NCI-H2107 (cell line): ENCODE results near the gene IRF7.
"Not testable (repeated sequence)": the region's sequence is repeated elsewhere in the genome, so short reads cannot be mapped to it uniquely, and the experiment has no call there.

Experiments
- DNase-seq: peaks from one replicate; lab custom pipeline; 2025; lab: John Stamatoyannopoulos, UW

Gene IRF7

GRCh38 chr11:581342-581741 is 34.4 kb downstream of the IRF7 start:
- DNase-seq, result no peak

DNA sequence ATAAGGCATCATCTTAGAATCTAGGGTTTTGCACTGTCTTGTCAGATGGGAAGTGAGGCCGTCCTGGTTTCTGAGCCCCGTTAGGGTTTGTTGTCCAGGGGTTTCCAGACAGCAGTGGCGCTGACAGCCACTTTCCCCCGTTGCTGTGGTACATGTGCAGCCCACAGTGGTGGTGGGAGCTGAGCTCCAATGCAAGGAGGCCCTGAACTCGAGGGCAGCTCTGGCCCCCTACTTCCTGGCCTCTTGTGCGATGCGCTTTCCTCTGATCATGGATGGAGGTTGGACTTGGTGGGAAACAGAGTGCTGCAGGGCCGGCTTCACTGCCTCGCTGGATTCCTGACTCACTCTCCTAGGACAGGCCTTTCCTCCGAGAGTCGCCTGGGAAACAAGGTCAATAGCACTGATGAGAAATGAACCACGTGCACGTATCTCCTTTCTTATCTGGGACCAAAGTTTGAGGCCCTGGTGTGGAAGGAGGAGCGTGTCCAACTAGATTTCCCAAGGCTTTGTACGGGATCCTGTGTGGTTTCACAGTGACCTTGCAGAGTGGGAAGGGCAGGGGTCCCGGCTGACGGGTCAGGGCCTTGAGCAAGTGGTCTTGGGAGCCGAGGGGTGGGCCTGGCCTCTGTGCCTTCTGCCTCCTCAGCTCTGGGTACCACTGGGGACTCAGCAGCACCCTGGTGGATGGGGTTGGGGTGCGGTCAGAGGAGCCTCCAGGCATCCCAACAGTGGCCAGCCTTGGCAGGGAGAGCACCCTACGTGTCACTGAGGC is 35.7 kb downstream of the IRF7 start:
- no peak for DNase-seq

DNA sequence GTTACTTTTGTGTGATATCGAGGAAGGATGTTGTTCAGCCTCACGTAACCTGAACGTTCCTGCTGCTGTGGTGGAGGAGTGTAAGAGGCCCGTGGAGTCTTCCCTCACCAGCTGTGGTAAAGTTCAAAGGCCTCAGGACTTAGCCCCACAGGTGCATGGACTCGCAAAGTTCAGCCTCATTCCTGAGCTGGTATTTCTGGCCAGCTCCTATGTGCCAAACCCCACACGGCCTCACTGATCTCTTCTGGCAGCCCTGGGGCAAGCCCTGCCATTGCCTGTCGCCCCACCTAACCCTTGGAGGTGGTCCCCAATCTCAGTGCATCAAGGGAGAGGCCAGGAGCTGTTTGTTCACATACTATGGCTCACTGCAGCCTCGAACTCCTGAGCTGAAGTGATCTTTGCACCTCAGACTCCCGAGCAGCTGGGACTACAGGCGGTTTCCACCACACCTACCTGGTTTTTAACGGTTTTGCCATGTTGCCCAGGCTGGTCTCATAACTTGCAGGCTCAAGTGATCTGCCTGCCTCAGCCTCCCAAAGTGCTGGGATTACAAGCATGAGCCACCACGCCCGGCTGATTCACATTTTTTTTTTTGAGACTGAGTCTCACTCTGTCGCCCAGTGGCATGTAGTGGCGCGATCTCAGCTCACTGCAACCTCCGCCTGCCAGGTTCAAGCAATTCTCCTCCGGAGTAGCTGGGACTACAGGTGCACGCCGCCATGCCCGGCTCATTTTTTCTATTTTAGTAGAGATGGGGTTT is 37.3 kb downstream of the IRF7 start:
- no peak for DNase-seq

DNA sequence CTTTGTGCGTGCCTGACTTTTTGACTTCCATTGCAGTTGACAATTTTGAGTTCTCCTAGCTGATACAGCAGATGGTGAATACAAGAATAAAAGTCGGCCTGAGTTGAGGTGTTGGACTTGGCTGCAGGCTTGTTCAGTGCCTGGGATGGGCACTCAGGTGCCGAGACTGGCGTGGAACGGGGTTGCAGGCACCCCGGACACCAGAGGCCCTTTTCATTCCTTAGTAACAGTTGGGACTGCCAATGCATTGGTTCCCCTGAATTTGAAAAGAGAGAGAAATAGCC is 38.2 kb downstream of the IRF7 start:
- no peak for DNase-seq

DNA sequence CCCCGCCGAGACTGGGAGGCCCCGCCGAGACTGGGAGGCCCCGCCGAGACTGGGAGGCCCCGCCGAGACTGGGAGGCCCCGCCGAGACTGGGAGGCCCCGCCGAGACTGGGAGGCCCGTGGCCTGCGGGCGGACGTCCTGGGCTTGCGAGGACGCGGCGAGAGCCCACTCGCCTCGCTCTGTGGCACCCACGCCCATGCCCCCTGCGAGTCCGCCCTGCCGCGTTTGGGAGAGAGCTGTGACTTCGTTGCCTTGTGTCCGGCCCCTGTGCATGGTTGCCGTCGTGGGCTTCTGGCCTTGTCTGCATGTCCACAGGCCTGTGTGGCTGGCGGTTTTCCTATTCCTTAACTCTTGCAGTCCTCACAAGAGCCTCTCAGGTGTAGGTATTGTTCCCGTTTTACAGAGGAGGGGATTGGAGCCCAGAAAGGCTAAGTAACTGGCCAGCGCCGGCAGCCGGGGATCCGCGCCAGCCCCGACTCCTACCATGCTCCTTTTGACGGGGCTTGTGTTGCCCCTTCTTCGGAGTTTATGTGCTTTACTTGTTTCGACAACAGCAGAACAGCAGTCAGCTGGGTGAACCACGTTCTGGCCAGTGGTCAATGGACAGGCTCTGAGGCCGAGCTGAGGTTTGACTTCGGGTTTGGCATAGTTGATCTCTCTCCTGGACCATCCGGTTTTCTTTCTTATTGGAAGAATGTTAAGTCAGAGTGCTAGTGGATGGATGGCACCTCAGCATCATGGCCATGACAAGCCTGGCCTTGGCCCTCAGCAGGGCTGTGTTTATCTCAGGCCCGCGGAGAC is 38.7 kb downstream of the IRF7 start:
- no peak for DNase-seq

DNA sequence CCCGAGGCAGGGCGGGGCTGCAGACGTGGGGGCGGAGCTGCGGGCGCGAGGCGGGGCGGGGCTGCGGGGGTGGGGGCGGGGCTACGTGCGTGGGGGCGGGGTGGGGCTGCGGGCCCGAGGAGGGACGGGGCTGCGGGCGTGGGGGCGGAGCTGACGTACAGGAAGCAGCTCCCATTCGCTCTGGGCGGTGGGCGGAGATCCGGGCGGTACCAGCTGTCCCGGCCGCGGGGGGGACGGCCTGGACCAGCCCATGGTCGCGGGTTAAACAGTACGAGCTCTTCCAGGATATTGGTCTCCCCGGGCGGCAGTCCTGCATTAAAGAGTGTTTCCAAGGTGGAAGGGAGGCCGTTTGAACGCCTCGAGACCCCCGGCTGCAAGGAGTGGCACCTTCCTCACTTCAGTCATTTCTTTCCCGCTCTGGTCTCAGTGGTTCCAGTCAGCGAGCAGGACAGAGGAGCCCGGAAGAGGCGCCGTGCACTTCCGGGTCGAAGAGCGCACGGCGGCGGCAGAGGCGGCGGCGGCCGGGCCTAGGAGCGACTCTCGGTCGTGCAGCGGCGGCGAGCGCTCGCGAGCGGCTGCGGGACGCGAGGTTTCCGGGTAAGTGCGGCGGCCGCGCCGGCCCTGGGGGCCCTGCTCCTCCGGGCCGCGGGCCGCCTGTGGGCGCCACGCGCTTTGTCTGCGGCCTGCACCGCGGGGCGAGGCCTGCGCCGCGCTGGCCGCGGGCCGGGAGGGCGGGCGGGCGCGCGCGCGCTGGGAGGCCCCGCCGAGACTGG is 39.6 kb downstream of the IRF7 start, which contains the start of gene PHRF1:
PHRF1 (plus strand) TSS at position 475 of the 773 bp plus-strand sequence. CDS start 5,043 bp downstream, outside the sequence.
- DNase-seq, result peak; percentile 85

GRCh38 chr11:575313-575995 is 40.3 kb downstream of the IRF7 start:
- DNase-seq, result peak; percentile 83

GRCh38 chr11:574632-575312 is 41.0 kb downstream of the IRF7 start:
- no peak for DNase-seq

DNA sequence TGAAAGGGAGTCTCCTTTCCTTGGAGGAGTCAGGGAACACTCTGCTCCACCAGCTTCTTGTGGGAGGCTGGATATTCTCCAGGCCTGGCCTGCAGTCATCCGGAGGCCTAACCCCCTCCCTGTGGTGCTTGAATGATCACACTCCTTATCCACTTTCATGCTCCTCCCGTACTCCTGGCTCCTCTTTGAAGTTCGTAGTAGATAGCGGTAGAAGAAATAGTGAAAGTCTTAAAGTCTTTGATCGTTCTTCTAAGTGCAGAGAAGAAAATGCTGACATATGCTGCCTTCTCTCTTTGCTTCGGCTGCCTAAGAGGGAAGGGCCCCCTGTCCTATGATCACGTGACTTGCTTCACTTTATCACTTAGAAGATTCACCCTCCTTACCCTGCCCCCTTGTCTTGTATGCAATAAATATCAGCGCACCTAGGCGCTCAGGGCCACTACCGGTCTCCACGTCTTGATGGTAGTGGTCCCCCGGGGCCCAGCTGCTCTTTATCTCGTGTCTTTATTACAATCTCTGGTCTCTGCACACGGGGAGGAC is 41.6 kb downstream of the IRF7 start:
- DNase-seq, result not testable (repeated sequence)

GRCh38 chr11:573146-573759 is 42.5 kb downstream of the IRF7 start:
- DNase-seq, result no peak

GRCh38 chr11:571802-572185 is 44.0 kb downstream of the IRF7 start:
- no peak for DNase-seq

- DNase-seq, result no peak
These were observed 46.4 kb downstream of the IRF7 start for GRCh38 chr11:569158-569885.

- DNase-seq, result peak; percentile 91
These were observed 47.2 kb downstream of the IRF7 start for GRCh38 chr11:568306-569157.

GRCh38 chr11:567629-568292 is 48.0 kb downstream of the IRF7 start:
- DNase-seq, result no peak

- no peak for DNase-seq
These were observed 48.6 kb downstream of the IRF7 start for GRCh38 chr11:567011-567628.

DNA sequence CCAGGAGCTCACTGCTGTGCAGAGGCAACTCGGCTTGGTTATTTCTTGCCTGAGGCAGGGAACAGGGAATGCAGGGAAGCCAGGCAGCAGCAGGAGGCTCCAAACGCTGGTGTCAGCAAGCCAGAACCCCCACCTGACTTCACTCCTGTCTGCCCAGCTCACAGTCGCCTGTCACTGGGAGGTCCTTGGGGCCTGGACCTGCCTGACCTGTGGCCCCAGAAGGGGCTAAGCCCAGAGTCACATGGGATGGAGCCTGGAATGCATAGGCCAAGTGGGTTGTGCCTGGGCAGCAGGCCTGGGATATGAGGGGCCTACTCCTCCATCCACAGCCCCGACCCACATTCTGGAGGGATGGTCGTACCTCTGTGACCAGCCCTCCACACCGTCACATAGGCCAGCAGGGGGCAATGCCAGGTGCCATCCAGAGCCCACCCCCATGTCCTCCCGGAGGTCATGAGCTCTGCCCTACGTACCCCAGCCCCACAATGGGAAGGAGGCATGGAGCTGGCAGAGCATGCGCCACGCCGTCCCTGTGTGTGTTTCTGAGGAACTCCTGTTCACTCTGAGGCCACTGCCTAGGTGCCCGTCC is 49.7 kb downstream of the IRF7 start:
- no peak for DNase-seq
